ENCODE measurements around the gene TMEM108. TPM values are rescaled to one million over a fixed set of nuclear protein-coding genes. Genes with fewer than 3 reads are reported as not detected.

The TMEM108 gene
- total RNA-seq, 2 experiments from 2014 or later, result not detected

GRCh38 chr3:133256787-133257483, 218.7 kb downstream of the TMEM108 start:
- H3K4me1 ChIP-seq (ENCODE audit: insufficient read depth, low read length, poor library complexity, severe bottlenecking), result no peaks in the 10 kb centered on the region
- H3K36me3 ChIP-seq (ENCODE audit: insufficient read depth, low read length), result no peaks in the 10 kb centered on the region
- no peak overlapping the region for H3K27ac ChIP-seq (ENCODE audit: low read depth, low read length, poor library complexity, severe bottlenecking)
- H2AFZ ChIP-seq (ENCODE audit: low read length), result no peak overlapping the region
- POLR2A ChIA-PET, result interaction anchor here (0.8 kb wide), 1 partner anchor 165 kb away, joined by 3 read pairs; no protein-coding TSS in a partner anchor
- no peaks in the 10 kb centered on the region for H3K9me3 ChIP-seq (ENCODE audit: low read length)
- H3K9me2 ChIP-seq (ENCODE audit: insufficient read depth, low read length), result no peaks in the 10 kb centered on the region
- BruUV-seq (replicated peaks), result no TSS peak
- no peak overlapping the region for H3K4me2 ChIP-seq (ENCODE audit: low read length)
- no peaks in the 10 kb centered on the region for H3K79me2 ChIP-seq (ENCODE audit: insufficient read depth, low read depth, low read length)
- no peak for DNase-seq (ENCODE audit: low spot score)
- intact Hi-C loops (cut with micrococcal nuclease; ENCODE audit: unreplicated experiment), result no loop called here
- H3K4me3 ChIP-seq (ENCODE audit: low read depth, low read length, poor library complexity, severe bottlenecking), result no peak overlapping the region
- H4K20me1 ChIP-seq (ENCODE audit: insufficient read depth, low read length), result no peaks in the 10 kb centered on the region
- TF ChIP-seq CTCF (conservative IDR thresholded peaks at IDR 0.05; ENCODE audit: low read length) (no peak), EZH2phosphoT487 (IDR thresholded peaks at IDR 0.05; ENCODE audit: borderline replicate concordance, low read depth, low read length) (no peak)
- CTCF ChIA-PET (ENCODE audit: unreplicated experiment), result no interaction called here

- Histone ChIP-seq H3K4me2 (ENCODE audit: low read length) (no peak overlapping the region), H3K27ac (ENCODE audit: low read depth, low read length, poor library complexity, severe bottlenecking) (no peak overlapping the region), H4K20me1 (ENCODE audit: insufficient read depth, low read length) (no peaks in the 10 kb centered on the region), H3K4me3 (ENCODE audit: low read depth, low read length, poor library complexity, severe bottlenecking) (no peak overlapping the region), H3K9me3 (ENCODE audit: low read length) (no peaks in the 10 kb centered on the region), H2AFZ (ENCODE audit: low read length) (no peak overlapping the region), H3K36me3 (ENCODE audit: insufficient read depth, low read length) (no peaks in the 10 kb centered on the region), H3K4me1 (ENCODE audit: insufficient read depth, low read length, poor library complexity, severe bottlenecking) (no peaks in the 10 kb centered on the region), H3K9me2 (ENCODE audit: insufficient read depth, low read length) (no peaks in the 10 kb centered on the region), H3K79me2 (ENCODE audit: insufficient read depth, low read depth, low read length) (no peaks in the 10 kb centered on the region)
- intact Hi-C loops (cut with micrococcal nuclease; ENCODE audit: unreplicated experiment), result no loop called here
- DNase-seq (ENCODE audit: low spot score), result no peak
- POLR2A ChIA-PET, result no interaction called here
- TF ChIP-seq EZH2phosphoT487 (IDR thresholded peaks at IDR 0.05; ENCODE audit: borderline replicate concordance, low read depth, low read length) (no peak), CTCF (conservative IDR thresholded peaks at IDR 0.05; ENCODE audit: low read length) (no peak)
- no TSS peak for BruUV-seq (replicated peaks)
- CTCF ChIA-PET (ENCODE audit: unreplicated experiment), result no interaction called here
Measured at GRCh38 chr3:133258358-133258757, 220.2 kb downstream of the TMEM108 start.

GRCh38 chr3:133259767-133260166, 221.6 kb downstream of the TMEM108 start:
- no peaks in the 10 kb centered on the region for H3K9me2 ChIP-seq (ENCODE audit: insufficient read depth, low read length)
- TF ChIP-seq EZH2phosphoT487 (IDR thresholded peaks at IDR 0.05; ENCODE audit: borderline replicate concordance, low read depth, low read length), result no peak
- no peak for TF ChIP-seq CTCF (conservative IDR thresholded peaks at IDR 0.05; ENCODE audit: low read length)
- no peaks in the 10 kb centered on the region for H4K20me1 ChIP-seq (ENCODE audit: insufficient read depth, low read length)
- H3K27ac ChIP-seq (ENCODE audit: low read depth, low read length, poor library complexity, severe bottlenecking), result no peak overlapping the region
- ChIA-PET CTCF (ENCODE audit: unreplicated experiment) (no interaction called here), POLR2A (no interaction called here)
- no peaks in the 10 kb centered on the region for H3K36me3 ChIP-seq (ENCODE audit: insufficient read depth, low read length)
- intact Hi-C loops (cut with micrococcal nuclease; ENCODE audit: unreplicated experiment), result no loop called here
- H3K4me1 ChIP-seq (ENCODE audit: insufficient read depth, low read length, poor library complexity, severe bottlenecking), result no peaks in the 10 kb centered on the region
- no peak for DNase-seq (ENCODE audit: low spot score)
- H2AFZ ChIP-seq (ENCODE audit: low read length), result no peak overlapping the region
- no peaks in the 10 kb centered on the region for H3K9me3 ChIP-seq (ENCODE audit: low read length)
- no peaks in the 10 kb centered on the region for H3K79me2 ChIP-seq (ENCODE audit: insufficient read depth, low read depth, low read length)
- BruUV-seq (replicated peaks), result no TSS peak
- no peak overlapping the region for H3K4me3 ChIP-seq (ENCODE audit: low read depth, low read length, poor library complexity, severe bottlenecking)
- no peak overlapping the region for H3K4me2 ChIP-seq (ENCODE audit: low read length)
